Measurements from ENCODE around the gene ARHGAP15. TPM values are rescaled to one million over a fixed set of nuclear protein-coding genes. Genes with fewer than 3 reads are reported as not detected.

The ARHGAP15 gene
- total and polyA plus RNA-seq, 12 donors, result 1.3 to 7.7 (median 2.8) TPM

GRCh38 chr2:143689541-143689940 lies 560.3 kb downstream of the ARHGAP15 start:
- Histone ChIP-seq H3K4me1 (no peaks in the 10 kb centered on the region), H3K9me3 (no peaks in the 10 kb centered on the region), H3K36me3 (no peaks in the 10 kb centered on the region), H3K27me3 (no peaks in the 10 kb centered on the region), H3K4me3 (no peak overlapping the region), H3K27ac (no peak overlapping the region)
- DNase-seq, result no peak
- no peak for ATAC-seq
- intact Hi-C loops (cut with DNase I), result no loop called here
- WGBS, 2 donors, result 27 to 31% methylated on average over 1 of the region's 1 CpG
- TF ChIP-seq, protein P1, sequence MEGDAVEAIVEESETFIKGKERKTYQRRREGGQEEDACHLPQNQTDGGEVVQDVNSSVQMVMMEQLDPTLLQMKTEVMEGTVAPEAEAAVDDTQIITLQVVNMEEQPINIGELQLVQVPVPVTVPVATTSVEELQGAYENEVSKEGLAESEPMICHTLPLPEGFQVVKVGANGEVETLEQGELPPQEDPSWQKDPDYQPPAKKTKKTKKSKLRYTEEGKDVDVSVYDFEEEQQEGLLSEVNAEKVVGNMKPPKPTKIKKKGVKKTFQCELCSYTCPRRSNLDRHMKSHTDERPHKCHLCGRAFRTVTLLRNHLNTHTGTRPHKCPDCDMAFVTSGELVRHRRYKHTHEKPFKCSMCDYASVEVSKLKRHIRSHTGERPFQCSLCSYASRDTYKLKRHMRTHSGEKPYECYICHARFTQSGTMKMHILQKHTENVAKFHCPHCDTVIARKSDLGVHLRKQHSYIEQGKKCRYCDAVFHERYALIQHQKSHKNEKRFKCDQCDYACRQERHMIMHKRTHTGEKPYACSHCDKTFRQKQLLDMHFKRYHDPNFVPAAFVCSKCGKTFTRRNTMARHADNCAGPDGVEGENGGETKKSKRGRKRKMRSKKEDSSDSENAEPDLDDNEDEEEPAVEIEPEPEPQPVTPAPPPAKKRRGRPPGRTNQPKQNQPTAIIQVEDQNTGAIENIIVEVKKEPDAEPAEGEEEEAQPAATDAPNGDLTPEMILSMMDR (IDR thresholded peaks at IDR 0.05), result no peak

GRCh38 chr2:143690235-143690634 lies 561.0 kb downstream of the ARHGAP15 start:
- WGBS, 2 donors, result 47 to 59% methylated on average over 2 of the region's 2 CpGs
- H3K4me1 ChIP-seq, result no peaks in the 10 kb centered on the region
- intact Hi-C loops (cut with DNase I), result no loop called here
- H3K36me3 ChIP-seq, result no peaks in the 10 kb centered on the region
- no peaks in the 10 kb centered on the region for H3K27me3 ChIP-seq
- no peak overlapping the region for H3K4me3 ChIP-seq
- no peaks in the 10 kb centered on the region for H3K9me3 ChIP-seq
- DNase-seq, result no peak
- TF ChIP-seq, protein P1 (IDR thresholded peaks at IDR 0.05), result no peak
- no peak overlapping the region for H3K27ac ChIP-seq
- ATAC-seq, result no peak

DNA sequence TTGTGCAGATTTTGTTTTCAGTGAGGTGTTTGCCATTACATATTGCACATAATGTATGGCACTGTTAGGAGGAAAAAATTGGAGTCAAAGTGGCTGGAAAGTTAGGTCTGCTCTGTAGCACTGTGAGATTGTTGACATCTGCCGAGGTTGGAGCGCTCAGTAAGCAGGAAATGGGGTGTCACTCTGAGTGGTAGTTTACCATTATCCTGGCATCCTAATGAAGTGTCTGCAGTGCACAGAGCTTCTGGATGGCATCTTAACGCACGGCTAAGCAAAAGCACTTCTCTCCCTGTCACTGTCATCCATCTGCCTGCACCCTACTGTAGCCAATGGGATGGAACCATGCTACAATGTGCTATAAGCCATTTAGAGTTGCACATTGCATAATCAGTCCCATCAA lies 561.9 kb downstream of the ARHGAP15 start:
- TF ChIP-seq, protein P1 (IDR thresholded peaks at IDR 0.05), result no peak
- no peak overlapping the region for H3K27ac ChIP-seq
- H3K4me1 ChIP-seq, result no peaks in the 10 kb centered on the region
- intact Hi-C loops (cut with DNase I), result no loop called here
- H3K36me3 ChIP-seq, result no peaks in the 10 kb centered on the region
- H3K4me3 ChIP-seq, result no peak overlapping the region
- no peaks in the 10 kb centered on the region for H3K27me3 ChIP-seq
- ATAC-seq (no peak), DNase-seq (no peak)
- H3K9me3 ChIP-seq, result no peaks in the 10 kb centered on the region
- 85 to 90% methylated on average over 4 of the region's 4 CpGs for WGBS, 2 donors

DNA sequence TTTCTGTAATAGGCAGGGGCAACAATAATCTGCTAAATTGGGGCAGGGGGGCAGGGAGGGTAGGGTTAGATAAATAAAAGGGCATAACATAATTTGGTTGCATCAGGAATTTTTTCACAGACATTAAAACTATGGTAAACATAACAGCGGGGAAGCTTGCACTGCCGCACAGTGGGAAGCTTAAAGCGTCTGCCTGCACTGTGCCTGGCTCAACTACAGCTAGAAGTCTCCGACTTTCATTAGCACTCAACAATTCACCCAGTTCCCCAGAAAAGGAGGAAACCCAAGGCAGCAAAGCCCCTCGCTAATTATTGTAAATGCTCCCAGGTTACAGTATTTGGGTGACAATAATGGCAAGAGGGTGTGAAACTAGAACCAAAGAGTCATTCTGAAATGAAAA lies 562.9 kb downstream of the ARHGAP15 start:
- Histone ChIP-seq H3K27ac (no peak overlapping the region), H3K4me1 (no peaks in the 10 kb centered on the region), H3K36me3 (no peaks in the 10 kb centered on the region), H3K4me3 (no peak overlapping the region), H3K27me3 (no peaks in the 10 kb centered on the region), H3K9me3 (no peaks in the 10 kb centered on the region)
- ATAC-seq (no peak), DNase-seq (no peak)
- 84 to 89% methylated on average over 5 of the region's 5 CpGs for WGBS, 2 donors
- TF ChIP-seq, protein P1 (IDR thresholded peaks at IDR 0.05), result no peak
- intact Hi-C loops (cut with DNase I), result no loop called here

- WGBS, 2 donors, result 64% methylated on average over 5 of the region's 5 CpGs
- H3K4me3 ChIP-seq, result no peak overlapping the region
- H3K9me3 ChIP-seq, result no peaks in the 10 kb centered on the region
- H3K4me1 ChIP-seq, result no peaks in the 10 kb centered on the region
- no peak overlapping the region for H3K27ac ChIP-seq
- ATAC-seq, result no peak
- H3K36me3 ChIP-seq, result no peaks in the 10 kb centered on the region
- TF ChIP-seq, protein P1 (IDR thresholded peaks at IDR 0.05), result no peak
- no peak for DNase-seq
- H3K27me3 ChIP-seq, result no peaks in the 10 kb centered on the region
- intact Hi-C loops (cut with DNase I), result no loop called here
These were observed 563.7 kb downstream of the ARHGAP15 start for GRCh38 chr2:143692967-143693366.

Measured in heart right ventricle (tissue), 16 donors.